ENCODE results near the gene LTV1. TPM values are rescaled to one million over a fixed set of nuclear protein-coding genes. Genes with fewer than 3 reads are reported as not detected.
"Not testable (repeated sequence)": the region's sequence is repeated elsewhere in the genome, so short reads cannot be mapped to it uniquely, and the experiment has no call there.

The LTV1 gene
- total RNA-seq, 2 donors from 2014 or later: 24.8 to 30.0 TPM

DNA sequence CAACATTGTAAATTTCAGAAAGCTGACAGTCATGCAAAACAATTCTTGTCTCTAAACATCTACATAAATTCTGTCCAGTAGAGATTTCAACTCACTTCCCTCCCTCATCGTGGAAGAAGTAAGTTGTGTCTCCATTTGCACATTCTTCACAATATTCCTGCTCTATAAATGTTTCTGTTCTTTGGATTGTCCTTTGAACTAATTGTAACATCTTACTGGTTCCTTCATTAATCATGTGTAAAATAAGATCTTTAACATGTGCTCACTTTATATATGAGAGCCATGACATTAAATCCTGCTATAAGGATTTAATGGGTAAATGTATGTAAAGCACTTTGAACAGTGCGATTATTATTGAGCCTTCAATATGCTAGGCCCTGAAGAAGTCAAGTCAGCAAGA is 7.0 kb upstream of the LTV1 start:
- ATAC-seq: no peak
- Mint-ChIP-seq H3K9me3 (no peaks in the 10 kb centered on the region), H3K27ac (no peak overlapping the region), H3K36me3 (no peaks in the 10 kb centered on the region)
- DNase-seq (ENCODE audit: low spot score in 2 of 2): no peak

DNA sequence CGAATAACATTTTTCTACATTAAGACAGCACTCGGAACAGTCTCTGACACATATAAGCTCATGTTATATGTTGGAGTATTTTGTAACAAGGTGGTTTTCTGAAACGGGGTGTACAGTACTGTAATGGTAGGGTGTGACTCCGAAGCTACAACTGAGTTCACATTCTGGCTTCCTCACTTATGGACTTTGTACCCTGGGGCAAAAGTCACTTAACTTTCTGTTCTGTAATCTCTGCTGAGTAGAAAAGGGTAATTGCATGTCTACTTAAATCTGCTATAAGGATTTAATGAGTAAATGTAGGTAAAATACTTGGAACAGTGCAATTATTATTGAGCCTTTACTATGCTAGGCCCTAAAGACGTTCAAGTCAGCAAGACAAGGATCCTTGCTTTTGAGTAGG is 4.7 kb upstream of the LTV1 start:
- Mint-ChIP-seq H3K27ac (no peak overlapping the region), H3K36me3 (peaks cover 0 to 9% of the 10 kb centered on the region in 2 donors), H3K9me3 (no peaks in the 10 kb centered on the region)
- no peak for ATAC-seq
- no peak for DNase-seq (ENCODE audit: low spot score in 2 of 2)

- Mint-ChIP-seq H3K27ac (no peak overlapping the region), H3K9me3 (no peaks in the 10 kb centered on the region), H3K36me3 (peaks cover 8 to 17% of the 10 kb centered on the region in 2 donors)
- no peak for DNase-seq (ENCODE audit: low spot score in 2 of 2)
- no peak for ATAC-seq
These were observed 3.9 kb upstream of the LTV1 start for GRCh38 chr6:143839196-143839595.

DNA sequence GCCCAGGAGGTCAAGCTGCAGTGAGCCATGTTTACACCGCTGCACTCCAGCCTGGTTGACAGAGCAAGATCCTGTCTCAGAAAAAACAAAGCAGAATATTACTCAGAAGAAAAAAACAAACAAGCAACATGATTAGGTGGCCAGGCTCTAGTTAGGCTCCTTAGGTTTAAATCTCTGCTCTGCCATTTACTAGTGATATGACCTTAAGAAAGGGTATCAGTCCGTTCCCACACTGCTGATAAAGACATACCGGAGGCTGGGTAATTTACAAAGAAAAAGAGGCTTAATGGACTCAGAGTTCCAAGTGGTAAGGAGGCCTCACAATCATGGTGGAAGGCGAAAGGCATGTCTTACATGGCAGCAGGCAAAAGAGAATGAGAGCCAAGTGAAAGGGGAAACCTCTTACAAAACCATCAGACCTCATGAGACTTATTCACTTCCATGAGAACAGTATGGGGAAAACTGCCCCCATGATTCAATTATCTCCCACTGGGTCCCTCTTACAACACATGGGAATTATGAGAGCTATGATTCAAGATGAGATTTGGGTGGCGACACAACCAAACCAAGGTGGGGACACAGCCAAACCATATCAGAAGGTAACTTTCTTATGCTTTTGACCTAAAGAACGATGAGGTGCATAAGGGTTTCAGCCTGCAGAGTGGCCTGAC is 2.4 kb upstream of the LTV1 start:
- Mint-ChIP-seq H3K36me3 (peaks cover 14 to 21% of the 10 kb centered on the region in 2 donors), H3K27ac (peak overlapping the region in 1 of 2 donors; percentile 69), H3K9me3 (no peaks in the 10 kb centered on the region)
- DNase-seq (ENCODE audit: low spot score in 2 of 2) (no peak), ATAC-seq (no peak)

DNA sequence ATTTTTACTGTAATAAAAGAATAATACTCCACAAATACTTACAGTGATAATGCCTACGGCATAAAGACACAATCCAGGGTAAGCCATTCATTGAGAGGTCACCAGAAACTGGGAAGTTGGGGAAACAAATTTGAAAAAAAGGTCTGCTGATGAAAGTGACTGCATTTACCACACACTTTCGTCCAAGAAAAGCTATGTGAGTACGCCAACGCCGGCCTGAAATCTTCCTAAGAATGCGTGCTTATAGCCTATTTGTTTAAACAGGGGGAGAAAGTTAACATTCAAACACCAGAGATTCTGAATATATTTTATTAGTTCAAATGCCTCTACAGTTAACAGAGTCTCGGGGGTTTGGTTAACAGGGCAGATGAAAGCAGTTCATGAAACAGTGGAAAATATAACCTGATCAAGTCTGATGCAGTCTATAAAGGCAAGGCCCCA is 657 bp upstream of the LTV1 start:
- Mint-ChIP-seq H3K27ac (peak overlapping the region; percentile 99 to 100), H3K36me3 (peaks cover 27 to 33% of the 10 kb centered on the region in 2 donors), H3K9me3 (no peaks in the 10 kb centered on the region)
- ATAC-seq (peak; percentile 55 to 56), DNase-seq (ENCODE audit: low spot score in 2 of 2) (no peak)

- Mint-ChIP-seq H3K36me3 (peaks cover 37% of the 10 kb centered on the region in 2 donors), H3K9me3 (no peaks in the 10 kb centered on the region), H3K27ac (peak overlapping the region; percentile 99 to 100)
- DNase-seq (ENCODE audit: low spot score in 2 of 2) (no peak), ATAC-seq (peak in 1 of 2 donors; percentile 5)
These were observed 500 bp downstream of the LTV1 start for GRCh38 chr6:143843677-143843999.

DNA sequence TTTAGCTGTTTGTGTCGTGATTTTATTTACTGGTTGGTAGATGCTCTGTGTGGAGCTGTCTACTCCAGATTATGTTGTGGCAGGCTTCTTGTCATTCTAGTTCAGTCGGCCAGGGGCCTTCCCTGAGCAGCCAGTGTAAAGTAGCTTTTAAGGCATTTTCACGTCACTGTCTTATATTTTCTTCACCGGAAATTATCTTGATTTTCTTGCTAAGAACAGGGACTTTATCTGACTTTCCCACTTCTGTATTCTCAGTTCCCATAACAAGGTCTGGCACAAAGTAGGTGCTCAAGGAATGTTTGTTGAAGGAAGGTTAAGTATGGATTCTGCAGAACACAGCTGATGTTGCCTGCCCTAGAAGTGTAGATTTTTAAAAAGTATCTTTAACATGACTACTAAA is 868 bp downstream of the LTV1 start:
- ATAC-seq (no peak), DNase-seq (ENCODE audit: low spot score in 2 of 2) (peak in 1 of 2 donors; percentile 19)
- peak overlapping the region; percentile 99 to 100 for H3K27ac Mint-ChIP-seq
- H3K36me3 Mint-ChIP-seq: peaks cover 41% of the 10 kb centered on the region in 2 donors
- H3K9me3 Mint-ChIP-seq: no peaks in the 10 kb centered on the region

DNA sequence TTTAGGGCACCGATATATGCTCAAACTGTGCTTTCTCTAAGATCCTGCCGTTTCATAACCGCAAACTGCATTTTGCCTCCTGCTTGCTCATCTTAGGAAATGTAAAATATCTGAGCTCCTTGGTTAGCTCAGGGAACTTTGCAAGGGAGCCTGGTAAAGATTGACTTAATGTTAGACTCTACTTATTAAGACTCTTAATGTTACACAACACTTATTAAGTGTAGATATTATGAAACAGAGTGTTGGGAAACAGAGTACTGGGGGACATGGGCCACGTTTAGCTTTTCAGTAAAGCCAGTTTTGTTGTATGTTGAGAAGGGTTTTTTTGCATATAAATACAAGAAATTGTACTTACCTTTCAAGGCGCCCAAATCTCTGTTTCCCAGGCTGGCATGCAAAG is 1.9 kb downstream of the LTV1 start:
- no peak for ATAC-seq
- DNase-seq (ENCODE audit: low spot score in 2 of 2): no peak
- Mint-ChIP-seq H3K9me3 (no peaks in the 10 kb centered on the region), H3K27ac (no peak overlapping the region), H3K36me3 (peaks cover 51% of the 10 kb centered on the region in 2 donors)

GRCh38 chr6:143851706-143852105 is 8.6 kb downstream of the LTV1 start:
- Mint-ChIP-seq H3K27ac (peak overlapping the region in 1 of 2 donors; percentile 14), H3K36me3 (peaks cover 81 to 95% of the 10 kb centered on the region in 2 donors), H3K9me3 (peaks cover 0 to 18% of the 10 kb centered on the region in 2 donors)
- ATAC-seq; DNase-seq (ENCODE audit: low spot score in 2 of 2): not testable (repeated sequence)

DNA sequence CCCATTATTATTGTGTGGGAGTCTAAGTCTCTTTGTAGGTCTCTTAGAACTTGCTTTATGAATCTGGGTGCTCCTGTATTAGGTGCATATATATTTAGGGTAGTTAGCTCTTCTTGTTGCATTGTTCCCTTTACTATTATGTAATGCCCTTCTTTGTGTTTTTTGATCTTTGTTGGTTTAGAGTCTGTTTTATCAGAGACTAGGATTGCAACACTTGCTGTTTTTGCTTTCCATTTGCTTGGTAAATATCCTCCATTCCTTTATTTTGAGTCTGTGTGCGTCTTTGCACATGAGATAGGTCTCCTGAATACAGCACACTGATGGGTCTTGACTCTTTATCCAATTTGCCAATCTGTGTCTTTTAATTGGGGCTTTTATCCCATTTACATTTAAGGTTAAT is 11.9 kb downstream of the LTV1 start:
- not testable (repeated sequence) for DNase-seq (ENCODE audit: low spot score in 2 of 2); H3K27ac Mint-ChIP-seq; ATAC-seq
- Mint-ChIP-seq H3K36me3 (peaks cover 76 to 88% of the 10 kb centered on the region in 2 donors), H3K9me3 (peaks cover 0 to 18% of the 10 kb centered on the region in 2 donors)

DNA sequence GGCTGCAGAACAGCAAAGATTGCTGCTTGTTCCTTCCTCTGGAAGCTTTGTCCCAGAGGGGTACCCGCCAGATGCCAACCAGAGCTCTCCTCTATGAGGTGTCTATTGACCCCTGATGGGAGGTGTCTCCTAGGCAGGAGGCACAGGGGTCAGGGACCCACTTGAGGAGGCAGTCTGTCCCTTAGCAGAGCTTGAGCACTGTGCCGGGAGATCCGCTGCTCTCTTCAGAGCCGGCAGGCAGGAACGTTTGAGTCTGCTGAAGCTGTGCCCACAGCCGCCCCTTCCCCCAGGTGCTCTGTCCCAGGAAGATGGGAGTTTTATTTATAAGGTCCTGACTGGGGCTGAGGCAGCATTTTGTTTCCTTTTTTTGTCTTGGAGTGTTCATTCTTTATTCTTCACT is 13.6 kb downstream of the LTV1 start:
- Mint-ChIP-seq H3K27ac (peak overlapping the region; percentile 66 to 77), H3K9me3 (peaks cover 0 to 12% of the 10 kb centered on the region in 2 donors), H3K36me3 (peaks cover 66 to 77% of the 10 kb centered on the region in 2 donors)
- not testable (repeated sequence) for ATAC-seq; DNase-seq (ENCODE audit: low spot score in 2 of 2)

DNA sequence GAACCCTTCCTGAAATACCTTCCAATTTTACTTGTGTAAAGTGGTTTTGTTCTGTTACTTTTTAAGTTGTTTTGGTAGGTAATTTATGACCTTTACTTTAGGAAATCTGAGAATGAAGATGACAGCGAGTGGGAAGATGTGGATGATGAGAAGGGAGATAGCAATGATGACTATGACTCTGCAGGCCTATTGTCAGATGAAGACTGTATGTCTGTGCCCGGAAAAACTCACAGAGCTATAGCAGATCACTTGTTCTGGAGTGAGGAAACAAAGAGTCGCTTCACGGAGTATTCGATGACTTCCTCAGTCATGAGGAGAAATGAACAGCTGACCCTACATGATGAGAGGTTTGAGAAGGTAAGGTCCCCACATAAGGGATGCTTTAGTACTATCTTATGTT is 14.5 kb downstream of the LTV1 start:
- Mint-ChIP-seq H3K36me3 (peaks cover 57 to 68% of the 10 kb centered on the region in 2 donors), H3K27ac (peak overlapping the region in 1 of 2 donors; percentile 77), H3K9me3 (peaks cover 0 to 12% of the 10 kb centered on the region in 2 donors)
- DNase-seq (ENCODE audit: low spot score in 2 of 2): no peak
- ATAC-seq: peak in 1 of 2 donors; percentile 43

DNA sequence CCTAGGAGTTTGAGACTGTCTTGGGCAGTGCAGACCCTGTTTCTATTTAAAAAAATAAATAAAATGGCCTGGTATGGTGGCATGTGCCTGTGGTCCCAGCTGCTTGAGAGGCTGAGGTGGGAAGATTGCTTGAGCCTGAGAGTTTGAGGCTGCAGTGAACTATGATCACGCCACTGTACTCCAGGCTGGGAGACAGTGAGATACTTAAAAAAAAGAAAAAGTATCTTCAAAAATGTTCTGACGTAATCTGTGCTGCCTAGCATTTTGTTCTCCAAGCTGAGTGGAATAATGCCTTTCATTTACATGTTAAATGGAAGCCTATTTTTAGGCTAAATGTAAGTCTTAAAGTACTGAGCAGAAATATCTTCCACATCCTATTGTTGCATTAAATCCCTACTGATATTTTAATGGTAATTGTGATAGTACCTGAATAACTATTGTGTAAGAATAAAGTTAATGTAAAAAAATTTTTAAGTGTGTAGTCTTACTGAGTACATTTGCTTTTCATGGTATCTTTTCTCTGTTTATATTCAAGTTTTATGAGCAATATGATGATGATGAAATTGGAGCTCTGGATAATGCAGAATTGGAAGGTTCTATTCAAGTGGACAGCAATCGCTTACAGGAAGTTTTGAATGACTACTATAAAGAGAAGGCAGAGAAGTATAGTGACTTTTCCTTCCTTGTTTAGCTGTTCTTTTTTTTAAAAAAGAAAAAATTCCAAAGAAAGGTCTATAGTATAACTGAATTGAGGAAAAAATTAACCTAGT is 16.9 kb downstream of the LTV1 start:
- no peak for ATAC-seq
- Mint-ChIP-seq H3K27ac (no peak overlapping the region), H3K36me3 (peaks cover 46 to 50% of the 10 kb centered on the region in 2 donors), H3K9me3 (peaks cover 0 to 1% of the 10 kb centered on the region in 2 donors)
- DNase-seq (ENCODE audit: low spot score in 2 of 2): no peak

DNA sequence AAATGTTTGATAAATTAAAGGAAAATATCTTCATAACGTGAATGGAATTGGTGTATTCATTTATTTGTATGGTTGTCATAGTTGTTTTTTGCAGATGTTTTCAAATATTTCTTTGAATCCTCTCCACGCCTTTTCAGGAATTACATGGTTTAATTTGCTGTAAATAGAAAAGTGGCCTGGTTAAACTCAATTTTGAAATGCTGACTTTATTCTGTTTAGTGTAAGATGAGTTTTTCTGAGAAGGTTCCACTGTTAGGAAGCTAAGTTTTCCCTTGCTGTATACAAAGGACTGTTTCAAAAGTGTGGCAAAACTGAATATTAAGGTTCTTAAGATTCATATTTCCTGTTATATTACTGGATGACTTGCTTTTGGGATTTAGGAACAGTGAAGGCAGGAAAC is 20.6 kb downstream of the LTV1 start:
- Mint-ChIP-seq H3K9me3 (no peaks in the 10 kb centered on the region), H3K27ac (no peak overlapping the region), H3K36me3 (peaks cover 18 to 22% of the 10 kb centered on the region in 2 donors)
- DNase-seq (ENCODE audit: low spot score in 2 of 2) (no peak), ATAC-seq (no peak)

DNA sequence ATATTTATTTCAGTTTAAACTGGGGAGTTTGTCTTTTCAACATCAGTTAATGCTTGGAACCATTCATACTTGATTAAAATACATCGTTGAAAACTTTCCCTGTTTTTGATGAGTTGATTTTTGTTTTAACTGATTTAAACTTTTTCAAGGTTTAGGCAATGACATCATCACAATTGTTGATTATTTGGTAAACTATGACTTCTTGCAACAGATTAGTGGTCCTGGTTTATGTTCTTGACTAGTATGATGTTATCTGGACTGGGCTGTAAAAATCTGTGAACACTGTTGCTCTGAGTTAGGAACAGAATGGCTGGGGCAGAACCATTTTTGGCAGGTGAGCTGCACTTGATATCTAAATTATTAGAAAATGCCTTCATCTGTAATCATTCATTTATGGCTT is 21.1 kb downstream of the LTV1 start, which contains the start of gene ZC2HC1B:
TSS of gene ZC2HC1B (plus strand) at position 241 of the 400 bp plus-strand sequence. CDS start at position 307, 66 bp downstream.
- no peaks in the 10 kb centered on the region for H3K9me3 Mint-ChIP-seq
- ATAC-seq (no peak), DNase-seq (ENCODE audit: low spot score in 2 of 2) (no peak)
- H3K27ac Mint-ChIP-seq: no peak within 1 kb of the TSS
- peaks cover 18% of the 10 kb centered on the region in 2 donors for H3K36me3 Mint-ChIP-seq

- Mint-ChIP-seq H3K9me3 (peaks cover 3 to 5% of the 10 kb centered on the region in 2 donors), H3K36me3 (peaks cover 6 to 18% of the 10 kb centered on the region in 2 donors), H3K27ac (no peak overlapping the region)
- DNase-seq (ENCODE audit: low spot score in 2 of 2) (no peak), ATAC-seq (no peak)
These were observed 24.1 kb downstream of the LTV1 start for GRCh38 chr6:143867236-143867635.

DNA sequence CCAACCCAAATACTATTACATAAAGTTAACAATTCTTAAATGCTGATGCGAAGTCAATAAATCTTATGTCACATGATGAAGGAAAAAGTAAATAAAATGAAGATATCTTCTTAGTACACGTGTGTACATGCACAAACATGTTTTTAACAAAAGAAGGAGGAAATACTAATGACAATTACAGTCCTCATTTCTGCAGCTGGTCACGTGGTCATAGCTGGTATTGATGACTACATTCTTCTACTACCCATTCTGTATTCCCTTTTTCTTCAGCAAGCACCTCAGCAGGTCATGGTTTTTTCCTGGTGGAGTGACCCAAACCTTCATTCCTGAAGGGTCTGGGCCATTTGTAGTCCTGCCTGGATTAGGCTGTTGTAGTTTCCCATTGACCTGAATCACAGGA is 25.7 kb downstream of the LTV1 start:
- H3K36me3 Mint-ChIP-seq: peaks cover 11 to 13% of the 10 kb centered on the region in 2 donors
- not testable (repeated sequence) for ATAC-seq; H3K9me3 Mint-ChIP-seq; H3K27ac Mint-ChIP-seq; DNase-seq (ENCODE audit: low spot score in 2 of 2)

Measured in activated naive CD4-positive, alpha-beta T cell treated with anti-CD3 and anti-CD28 coated beads, Interleukin-2, amount 50 U/mL, for 72 hours (primary cell).